KOPT-K1 (cell line): ENCODE data around the gene NUP214.

Experiments used
- H3K27ac ChIP-seq: fragments of 200-600 bp; sonication (generic); 2 replicates; pipeline ENCODE4 v1.5.1; 2016; ENCODE audit warnings: antibody characterized with exemption, mild to moderate bottlenecking, low read depth, low read length; ENCODE audit not compliant: poor library complexity, severe bottlenecking
- H3K36me3 ChIP-seq: fragments of 200-600 bp; sonication (generic); 2 replicates; pipeline ENCODE4 v1.5.1; 2017; ENCODE audit warnings: antibody characterized with exemption, mild to moderate bottlenecking, low read length, moderate library complexity; ENCODE audit not compliant: insufficient read depth
- H3K9me3 ChIP-seq: fragments of 200-600 bp; sonication (generic); 2 replicates; pipeline ENCODE4 v1.5.1; 2017; ENCODE audit warnings: antibody characterized with exemption, low read length, mild to moderate bottlenecking; ENCODE audit not compliant: insufficient read depth, poor library complexity, severe bottlenecking

The NUP214 gene

DNA sequence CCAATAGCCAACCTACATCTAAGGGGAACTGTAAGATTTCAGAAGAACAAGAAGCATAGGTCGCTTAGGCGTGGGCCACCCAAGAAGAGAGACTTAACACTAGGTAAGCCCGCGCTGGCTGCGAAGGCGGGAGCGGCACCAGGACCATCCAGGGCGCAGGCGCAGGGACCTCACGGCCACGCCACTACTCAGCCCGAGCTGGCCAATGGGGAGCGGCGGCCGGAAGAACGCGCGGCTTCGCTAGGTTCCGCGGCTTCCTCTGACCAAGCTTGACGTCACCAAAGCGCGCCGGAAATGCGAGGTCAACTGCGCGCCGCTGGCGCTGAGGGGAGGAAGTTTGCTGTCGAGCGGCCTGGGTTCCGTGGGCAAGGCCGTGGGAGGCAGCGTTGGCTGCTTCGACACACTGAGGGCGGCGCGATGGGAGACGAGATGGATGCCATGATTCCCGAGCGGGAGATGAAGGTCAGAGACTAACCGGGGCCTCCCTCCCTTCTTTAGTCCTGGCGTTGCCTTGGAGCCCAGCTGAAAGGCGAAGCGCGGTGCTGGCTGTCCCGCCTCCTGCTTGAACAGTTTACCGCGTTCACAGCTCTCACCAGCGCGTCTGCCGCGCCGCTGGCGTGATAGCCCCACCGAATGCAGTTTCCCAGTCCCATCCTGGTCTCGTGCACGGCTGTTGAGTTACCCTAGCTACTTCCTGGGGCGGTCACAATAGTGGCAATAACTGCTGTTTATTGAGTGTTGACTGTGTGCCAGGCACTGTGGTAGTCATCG, at the start of gene NUP214:
TSS of gene NUP214 (plus strand) at position 299 of the 771 bp plus-strand sequence. CDS start at position 418, 119 bp downstream.
- Histone ChIP-seq H3K27ac (peak within 1 kb of the TSS; percentile 90), H3K36me3 (peaks cover 38% of the 10 kb centered on the region)

DNA sequence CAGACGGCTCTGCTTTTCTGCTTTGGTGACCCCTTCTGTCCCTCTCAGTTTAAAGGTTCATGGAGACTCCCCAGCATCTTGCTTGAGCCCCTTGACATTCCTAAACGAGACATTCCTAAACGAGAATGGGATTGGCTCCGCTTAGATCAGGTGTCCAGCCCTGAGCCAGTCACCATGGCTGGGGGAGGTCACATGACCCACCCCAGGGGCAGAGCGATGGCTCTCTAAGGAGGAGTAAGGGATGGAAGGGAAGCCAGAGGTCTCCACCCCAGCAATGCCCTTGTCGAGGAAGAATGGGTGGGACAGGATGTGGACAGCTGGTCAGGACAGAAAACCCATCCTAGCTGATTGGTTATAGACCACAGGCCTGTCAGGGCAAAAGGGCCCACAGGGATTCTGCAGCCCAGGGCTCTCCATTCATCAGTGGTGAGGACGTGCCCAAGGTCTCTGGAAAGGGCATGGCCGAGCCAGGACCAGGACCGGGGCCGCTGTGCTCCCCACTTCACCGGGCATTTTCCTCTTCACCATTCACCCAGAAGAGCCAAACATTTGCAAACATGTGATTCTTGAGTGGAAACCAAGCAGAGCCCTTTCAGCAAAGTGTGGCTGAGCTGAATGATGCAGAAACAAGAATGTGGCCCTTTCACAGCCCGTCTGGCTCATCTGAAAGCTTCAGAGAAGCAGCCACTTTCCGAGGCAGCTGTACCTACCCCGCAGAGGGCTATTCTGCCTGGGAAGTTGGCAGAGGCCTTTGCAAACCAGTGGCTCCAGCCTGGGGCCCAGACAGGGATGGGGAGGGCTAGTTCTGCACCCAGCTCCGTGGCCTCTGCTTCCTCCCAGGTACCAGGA, 48.8 kb upstream of the NUP214 start:
- Histone ChIP-seq H3K36me3 (no peaks in the 10 kb centered on the region), H3K9me3 (no peaks in the 10 kb centered on the region), H3K27ac (no peak overlapping the region)

More for the DNA sequence above, at the start of gene NUP214:
- H3K9me3 ChIP-seq: no peaks in the 10 kb centered on the region

GRCh38 chr9:131078427-131079366, 46.7 kb upstream of the NUP214 start:
- Histone ChIP-seq H3K9me3 (no peaks in the 10 kb centered on the region), H3K27ac (no peak overlapping the region), H3K36me3 (no peaks in the 10 kb centered on the region)

DNA sequence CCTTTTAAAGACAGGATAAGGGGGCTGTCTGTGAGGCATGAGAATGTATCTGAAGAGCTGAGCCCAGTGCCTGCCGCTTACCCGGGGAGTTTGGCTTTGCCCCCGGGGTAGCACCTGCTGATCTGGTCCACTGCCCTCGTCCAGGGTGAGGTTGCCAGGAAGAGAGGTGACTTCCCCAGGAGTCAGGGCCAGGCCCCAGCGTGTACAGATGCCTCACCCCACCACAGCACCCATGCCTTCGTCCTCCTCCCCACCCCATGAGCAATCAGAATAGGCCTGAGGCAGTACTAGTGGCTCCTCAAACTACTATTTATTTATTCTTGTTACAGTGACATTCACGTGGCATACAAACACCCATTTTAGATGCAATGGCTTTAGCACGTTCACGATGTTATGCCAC, 44.8 kb upstream of the NUP214 start:
- Histone ChIP-seq H3K36me3 (no peaks in the 10 kb centered on the region), H3K9me3 (no peaks in the 10 kb centered on the region), H3K27ac (no peak overlapping the region)

DNA sequence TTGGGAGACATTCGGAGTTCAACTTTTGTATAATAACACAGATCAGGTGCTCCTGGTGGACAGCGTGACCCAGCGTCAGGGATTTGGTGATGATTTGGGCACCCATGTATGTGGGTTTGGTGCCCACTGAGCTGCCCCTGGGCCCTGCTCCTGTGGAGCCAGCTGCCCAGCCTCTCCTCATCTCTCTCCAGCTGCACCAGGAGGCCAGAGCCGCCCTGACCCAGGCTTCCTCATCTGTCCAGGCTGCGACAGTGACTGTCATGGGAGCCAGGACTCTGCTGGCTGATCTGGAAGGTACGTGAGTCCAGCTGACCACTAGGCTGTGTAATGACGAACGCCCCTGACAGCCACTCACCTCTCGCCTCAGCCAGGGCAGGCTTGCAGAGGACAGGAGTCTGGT, 43.5 kb upstream of the NUP214 start:
- no peaks in the 10 kb centered on the region for H3K9me3 ChIP-seq
- no peak overlapping the region for H3K27ac ChIP-seq
- H3K36me3 ChIP-seq: no peaks in the 10 kb centered on the region

- no peaks in the 10 kb centered on the region for H3K9me3 ChIP-seq
- no peaks in the 10 kb centered on the region for H3K36me3 ChIP-seq
- no peak overlapping the region for H3K27ac ChIP-seq
Measured at GRCh38 chr9:131082774-131083512, 42.4 kb upstream of the NUP214 start.

DNA sequence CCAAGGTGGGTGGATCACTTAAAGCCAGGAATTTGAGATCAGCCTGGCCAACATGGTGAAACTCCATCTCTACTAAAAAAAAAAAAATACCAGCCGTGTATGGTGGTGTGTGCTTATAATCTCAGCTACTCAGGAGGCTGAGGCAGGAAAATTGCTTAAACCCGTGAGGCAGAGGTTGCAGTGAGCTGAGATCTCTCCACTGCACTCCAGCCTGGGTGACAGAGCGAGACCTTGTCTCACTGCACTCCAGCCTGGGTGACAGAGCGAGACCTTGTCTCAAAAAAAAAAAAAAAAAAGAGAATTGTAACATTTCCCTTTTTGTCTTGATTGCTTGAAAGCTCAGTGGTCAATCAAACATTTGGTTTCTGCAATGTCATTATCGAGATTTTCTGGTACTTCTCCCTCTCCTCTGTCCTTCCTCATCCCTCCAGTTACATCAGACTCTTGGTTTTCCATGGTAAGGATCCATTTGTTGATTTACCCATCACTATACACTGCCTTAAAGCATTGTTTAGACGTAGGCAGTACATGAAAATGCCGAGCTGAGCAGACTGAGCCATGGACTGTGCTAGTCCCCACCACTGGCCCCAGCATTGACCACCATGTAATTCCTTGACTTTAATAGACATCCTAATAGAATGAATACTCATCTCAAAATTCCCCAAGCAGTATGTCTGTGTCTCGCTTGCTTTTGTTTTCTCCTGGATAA, 40.6 kb upstream of the NUP214 start:
- no peaks in the 10 kb centered on the region for H3K9me3 ChIP-seq
- H3K27ac ChIP-seq: no peak overlapping the region
- H3K36me3 ChIP-seq: no peaks in the 10 kb centered on the region

DNA sequence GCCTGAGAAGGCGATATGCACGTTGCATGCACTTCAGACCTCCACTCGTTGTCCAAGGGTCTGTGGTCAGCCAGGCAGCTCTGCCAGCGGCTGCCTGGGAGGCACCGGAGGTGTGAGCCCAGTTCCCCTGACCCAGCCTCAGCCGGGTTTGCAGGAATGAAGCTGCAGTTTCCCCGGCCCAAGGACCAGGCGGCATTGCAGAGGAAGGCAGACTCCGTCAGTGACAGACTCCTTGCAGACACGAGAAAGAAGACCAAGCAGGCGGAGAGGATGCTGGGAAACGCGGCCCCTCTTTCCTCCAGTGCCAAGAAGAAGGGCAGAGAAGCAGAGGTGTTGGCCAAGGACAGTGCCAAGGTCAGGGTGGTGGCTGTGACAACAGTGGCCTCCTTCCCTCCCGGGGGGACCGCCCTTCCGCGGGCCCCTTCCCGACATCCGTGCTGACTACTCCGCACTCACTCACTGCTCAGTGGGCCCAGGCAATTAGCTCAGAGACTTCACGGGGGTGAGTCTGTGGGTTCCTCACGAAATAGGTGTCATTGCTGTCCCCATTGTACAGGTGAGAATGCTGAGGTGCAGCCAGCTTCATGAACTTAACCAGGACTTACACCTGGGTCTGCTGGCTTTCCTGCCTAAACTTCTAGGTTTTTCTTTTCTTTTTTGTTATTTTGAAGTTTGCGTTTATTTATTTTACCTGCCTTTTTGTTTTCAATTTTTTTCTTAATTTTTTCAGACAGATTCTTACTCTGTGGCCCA, 39.8 kb upstream of the NUP214 start:
- Histone ChIP-seq H3K36me3 (no peaks in the 10 kb centered on the region), H3K9me3 (no peaks in the 10 kb centered on the region), H3K27ac (no peak overlapping the region)

DNA sequence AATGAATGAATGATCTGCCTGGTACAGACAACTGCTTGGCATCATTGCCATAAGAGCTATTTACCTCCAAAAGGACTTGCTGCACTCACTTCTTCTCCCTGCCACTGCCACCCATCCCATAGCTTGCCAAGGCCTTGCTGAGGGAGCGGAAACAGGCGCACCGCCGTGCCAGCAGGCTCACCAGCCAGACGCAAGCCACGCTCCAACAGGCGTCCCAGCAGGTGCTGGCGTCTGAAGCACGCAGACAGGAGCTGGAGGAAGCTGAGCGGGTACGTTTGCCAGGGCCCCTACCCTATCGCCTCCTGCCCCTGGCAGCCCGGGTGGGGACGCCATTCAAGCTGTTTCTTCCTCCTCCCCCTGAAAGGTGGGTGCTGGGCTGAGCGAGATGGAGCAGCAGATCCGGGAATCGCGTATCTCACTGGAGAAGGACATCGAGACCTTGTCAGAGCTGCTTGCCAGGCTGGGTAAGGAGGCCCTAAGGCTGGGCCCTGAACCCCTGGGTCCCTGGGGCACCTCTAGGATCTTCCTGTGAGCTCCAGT, 38.0 kb upstream of the NUP214 start:
- Histone ChIP-seq H3K9me3 (no peaks in the 10 kb centered on the region), H3K36me3 (no peaks in the 10 kb centered on the region), H3K27ac (no peak overlapping the region)

- Histone ChIP-seq H3K9me3 (no peaks in the 10 kb centered on the region), H3K36me3 (no peaks in the 10 kb centered on the region), H3K27ac (no peak overlapping the region)
Measured at GRCh38 chr9:131090025-131090787, 35.2 kb upstream of the NUP214 start.

DNA sequence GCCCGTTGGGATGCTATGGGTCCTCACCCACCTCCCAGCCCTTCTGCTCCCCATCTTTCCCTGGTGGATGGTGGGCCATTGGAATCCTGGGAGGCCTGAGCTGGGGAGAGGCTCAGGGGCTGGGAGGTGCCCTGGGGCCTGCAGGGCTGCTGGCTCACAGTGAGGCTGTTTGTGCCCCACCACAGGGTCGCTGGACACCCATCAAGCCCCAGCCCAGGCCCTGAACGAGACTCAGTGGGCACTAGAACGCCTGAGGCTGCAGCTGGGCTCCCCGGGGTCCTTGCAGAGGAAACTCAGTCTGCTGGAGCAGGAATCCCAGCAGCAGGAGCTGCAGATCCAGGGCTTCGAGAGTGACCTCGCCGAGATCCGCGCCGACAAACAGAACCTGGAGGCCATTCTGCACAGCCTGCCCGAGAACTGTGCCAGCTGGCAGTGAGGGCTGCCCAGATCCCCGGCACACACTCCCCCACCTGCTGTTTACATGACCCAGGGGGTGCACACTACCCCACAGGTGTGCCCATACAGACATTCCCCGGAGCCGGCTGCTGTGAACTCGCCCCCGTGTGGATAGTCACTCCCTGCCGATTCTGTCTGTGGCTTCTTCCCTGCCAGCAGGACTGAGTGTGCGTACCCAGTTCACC, 33.9 kb upstream of the NUP214 start:
- Histone ChIP-seq H3K27ac (no peak overlapping the region), H3K9me3 (no peaks in the 10 kb centered on the region), H3K36me3 (no peaks in the 10 kb centered on the region)

- Histone ChIP-seq H3K27ac (no peak overlapping the region), H3K9me3 (no peaks in the 10 kb centered on the region), H3K36me3 (no peaks in the 10 kb centered on the region)
Measured at GRCh38 chr9:131092030-131092429, 33.4 kb upstream of the NUP214 start.
